HG02759 (cell line): ENCODE results near the gene DKK2.

Source experiments
- ATAC-seq: cut with Tn5 transposase; IDR thresholded peaks from one replicate; pipeline ENCODE4 v1.9.1; 2021; ENCODE audit warnings: mild to moderate bottlenecking, moderate library complexity; ENCODE audit not compliant: unreplicated experiment

DKK2 gene

DNA sequence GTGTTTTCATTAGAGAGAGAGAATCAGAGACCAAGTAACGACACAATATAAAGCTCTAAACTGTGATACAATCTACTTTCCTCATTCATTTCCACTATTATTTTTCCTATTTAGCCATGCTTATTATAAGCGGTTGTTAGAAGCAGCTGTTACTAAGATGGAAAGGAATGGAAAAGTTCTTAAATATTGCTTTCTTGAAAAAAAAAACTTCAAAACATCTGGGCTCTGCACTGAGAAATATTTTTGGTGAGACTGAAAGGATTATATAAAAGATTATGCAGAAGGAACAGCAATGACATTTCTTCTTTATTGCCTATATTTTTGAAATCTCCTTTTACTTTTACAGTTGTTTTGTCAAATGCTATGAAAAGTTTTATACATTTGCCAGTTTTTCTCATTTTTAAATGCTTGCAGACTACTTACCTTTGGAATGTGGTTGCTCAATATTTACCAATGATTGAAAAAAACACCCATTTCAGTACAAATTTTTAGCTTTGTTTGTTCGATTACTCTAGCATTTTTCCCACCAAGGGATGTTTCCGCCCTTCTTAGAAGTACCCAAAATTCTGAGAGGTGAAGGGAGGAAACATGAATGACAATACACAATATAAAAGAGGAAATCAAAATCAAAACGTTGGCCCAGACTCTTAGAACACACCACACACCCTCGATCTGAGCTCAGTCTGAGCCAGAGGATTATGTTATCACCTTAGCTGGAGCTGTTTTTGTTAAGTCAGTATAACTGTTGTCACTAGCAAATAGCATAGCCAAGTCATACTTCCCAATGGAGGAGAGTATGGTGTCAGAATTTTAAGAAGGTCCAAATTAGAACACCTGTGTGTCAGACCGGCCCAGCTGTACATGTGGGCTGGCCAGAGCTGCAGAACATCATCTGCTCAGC is 18.4 kb downstream of the DKK2 start:
- no peak for ATAC-seq

GRCh38 chr4:107011312-107011711 is 24.8 kb downstream of the DKK2 start:
- ATAC-seq, result no peak

DNA sequence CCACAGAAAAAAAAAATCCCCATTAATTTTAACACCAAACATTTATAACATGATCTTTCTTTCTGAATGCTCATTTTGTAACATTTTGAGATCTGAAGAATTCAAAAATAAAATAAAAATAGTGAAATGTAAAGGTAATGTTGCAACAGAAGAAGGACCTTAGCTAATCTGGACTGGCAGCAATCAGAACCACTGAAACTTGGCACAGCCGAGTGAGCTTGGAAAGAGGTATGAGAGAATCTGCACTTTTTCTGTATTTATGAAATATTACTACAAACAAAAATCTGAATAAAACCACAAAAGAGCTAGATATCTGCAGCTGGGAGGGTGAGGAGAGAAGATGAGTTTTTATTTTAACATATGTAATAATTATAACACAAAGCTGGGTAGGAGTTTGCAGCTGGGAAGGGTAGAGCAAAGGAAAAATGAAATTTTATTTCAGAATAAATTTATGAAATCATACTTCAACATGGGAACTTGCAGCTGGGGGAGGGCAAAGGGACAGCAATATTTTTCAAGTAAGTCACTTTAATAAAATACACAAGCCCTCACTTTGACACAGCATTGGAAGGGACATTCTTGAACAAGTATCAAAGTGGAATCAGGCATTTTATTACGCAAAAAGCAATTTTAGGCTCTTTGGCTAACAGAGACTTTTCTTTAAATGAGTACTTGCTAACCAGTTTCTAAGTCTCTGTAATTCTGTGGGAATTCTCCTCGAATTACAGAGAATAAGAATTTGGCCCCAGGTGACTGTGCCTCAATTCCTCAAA is 26.7 kb downstream of the DKK2 start:
- no peak for ATAC-seq

GRCh38 chr4:107008115-107008514 is 28.0 kb downstream of the DKK2 start:
- no peak for ATAC-seq

GRCh38 chr4:107006218-107006617 is 29.9 kb downstream of the DKK2 start:
- no peak for ATAC-seq

GRCh38 chr4:106996490-106996889 is 39.6 kb downstream of the DKK2 start:
- ATAC-seq, result no peak

DNA sequence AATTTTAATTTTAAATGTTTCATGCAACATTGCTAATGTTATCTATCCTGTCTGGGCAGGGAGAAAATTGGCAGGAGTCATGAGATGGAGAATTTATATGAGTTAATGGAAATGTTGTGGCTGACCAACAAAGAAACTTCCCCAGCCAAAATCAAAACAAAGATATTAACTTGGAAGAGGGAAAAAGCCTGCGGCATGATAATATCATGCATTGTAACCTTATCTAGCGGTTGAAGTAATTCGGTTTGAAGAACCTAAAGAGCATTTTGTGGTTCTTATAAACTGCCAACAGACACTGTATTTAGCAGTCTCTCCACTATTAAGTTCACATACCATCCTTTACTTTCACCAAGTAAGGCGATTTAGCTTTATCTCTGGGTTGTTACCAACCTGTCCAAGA is 42.3 kb downstream of the DKK2 start:
- ATAC-seq, result no peak

DNA sequence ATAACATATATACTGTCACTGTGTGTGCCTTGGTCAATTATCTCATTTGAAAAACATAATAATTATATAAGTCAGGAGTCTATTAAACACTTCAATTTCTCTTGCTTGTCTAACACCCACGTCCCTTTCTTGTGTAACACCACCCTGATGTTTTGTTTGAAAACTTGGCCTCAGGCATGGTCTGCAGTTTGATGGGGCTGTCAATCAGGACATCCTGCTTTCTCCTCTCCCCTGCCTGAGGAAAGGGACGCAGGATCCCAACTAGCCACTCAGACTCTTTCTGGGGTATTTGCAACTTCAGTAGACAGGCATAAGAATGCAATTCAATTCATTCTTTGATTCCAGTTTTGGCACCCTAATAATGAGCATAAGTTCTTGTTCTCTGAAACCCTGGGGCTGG is 48.8 kb downstream of the DKK2 start:
- no peak for ATAC-seq

- no peak for ATAC-seq
Measured at GRCh38 chr4:106986486-106986885, 49.6 kb downstream of the DKK2 start.

DNA sequence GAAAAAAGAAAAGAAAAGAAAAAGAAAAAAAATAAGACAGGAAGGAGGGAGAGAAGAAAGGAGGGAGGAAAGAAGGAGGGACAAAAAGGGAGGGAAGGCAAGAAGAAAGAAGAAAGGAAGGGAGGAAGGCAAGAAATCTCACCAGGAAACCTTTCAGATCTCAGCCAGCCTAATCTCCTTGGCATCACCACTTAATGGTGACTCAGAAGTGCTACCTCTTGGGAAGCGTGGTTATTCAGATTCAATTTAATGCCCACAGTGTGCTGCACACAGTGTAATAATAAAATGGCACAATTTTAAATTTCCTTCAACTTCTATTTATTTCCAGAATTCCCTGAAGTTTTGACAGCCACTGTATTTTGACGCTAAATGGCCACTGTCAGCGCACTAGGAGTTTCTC is 50.3 kb downstream of the DKK2 start:
- no peak for ATAC-seq

DNA sequence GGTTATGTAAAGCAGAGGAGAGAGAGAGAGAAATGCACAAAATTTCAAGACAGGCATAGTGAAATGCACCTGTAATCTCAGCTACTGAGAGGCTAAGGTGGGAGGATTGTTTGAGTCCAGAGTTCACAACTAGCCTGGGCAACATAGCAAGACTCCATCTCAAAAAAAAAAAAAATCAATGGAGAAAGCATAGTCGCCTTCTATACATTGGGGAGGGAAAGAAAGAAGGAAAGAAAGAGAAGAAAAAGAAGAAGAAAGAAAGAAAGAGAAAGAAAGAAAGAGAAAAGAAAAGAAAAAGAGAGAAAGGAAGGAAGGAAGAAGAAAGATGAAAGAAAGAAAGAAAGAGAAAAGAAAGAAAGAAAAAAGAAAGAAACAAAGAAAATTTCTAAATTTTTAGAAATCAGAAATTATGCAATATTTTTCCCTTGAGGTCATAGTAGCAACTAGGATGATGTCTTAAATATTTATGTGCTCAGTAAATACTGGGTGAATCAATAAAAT is 53.4 kb downstream of the DKK2 start:
- ATAC-seq, result no peak

- no peak for ATAC-seq
Measured at GRCh38 chr4:106981431-106981830, 54.7 kb downstream of the DKK2 start.

DNA sequence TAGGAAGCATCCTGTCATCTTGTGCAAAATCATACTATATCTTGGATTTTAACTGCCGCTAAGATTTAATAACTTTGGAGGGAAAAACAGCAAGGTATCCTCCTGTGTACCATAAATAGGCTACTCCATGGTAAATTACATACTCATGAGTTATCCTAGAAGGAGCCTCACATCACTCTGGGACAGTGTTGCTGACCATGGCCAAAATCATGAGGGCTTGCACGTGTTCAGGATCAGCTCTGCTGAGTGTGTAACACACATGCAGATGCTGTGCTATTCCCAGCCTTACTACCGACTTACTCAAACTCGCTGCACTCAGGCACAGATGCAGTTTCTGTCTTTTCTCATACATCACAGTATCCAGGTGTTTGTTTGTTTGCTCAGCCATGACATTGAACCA is 56.6 kb downstream of the DKK2 start:
- no peak for ATAC-seq

DNA sequence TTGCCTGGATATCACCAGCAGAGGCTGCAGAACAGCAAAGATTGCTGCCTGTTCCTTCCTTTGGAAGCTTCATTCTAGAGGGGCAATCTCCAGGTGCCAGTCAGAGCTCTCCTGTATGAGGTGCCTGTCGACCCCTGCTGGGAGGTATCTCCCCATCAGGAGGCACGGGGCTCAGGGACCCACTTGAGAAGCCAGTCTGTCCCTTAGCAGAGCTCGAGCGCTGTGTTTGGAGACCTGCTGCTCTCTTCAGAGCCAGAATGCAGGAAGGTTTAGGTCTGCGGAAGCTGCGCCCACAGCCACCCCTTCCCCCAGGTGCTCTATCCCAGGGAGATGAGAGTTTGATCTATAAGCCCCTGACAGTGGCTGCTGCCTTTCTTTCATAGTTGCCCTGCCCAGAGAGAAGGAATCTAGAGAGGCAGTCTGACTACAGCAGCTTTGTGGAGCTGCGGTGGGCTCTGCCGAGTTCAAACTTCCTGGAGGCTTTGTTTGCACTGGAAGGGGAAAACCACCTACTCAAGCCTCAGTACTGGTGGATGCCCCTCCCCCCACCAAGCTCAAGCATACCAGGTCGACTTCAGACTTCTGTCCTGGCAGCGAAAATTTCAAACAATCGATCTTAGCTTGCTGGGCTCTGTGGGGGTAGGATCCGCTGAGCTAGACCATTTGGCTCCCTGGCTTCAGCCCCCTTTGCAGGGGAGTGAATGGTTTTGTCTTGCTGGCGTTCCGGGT is 57.9 kb downstream of the DKK2 start:
- no peak for ATAC-seq

GRCh38 chr4:106971636-106972035 is 64.5 kb downstream of the DKK2 start:
- ATAC-seq, result no peak

DNA sequence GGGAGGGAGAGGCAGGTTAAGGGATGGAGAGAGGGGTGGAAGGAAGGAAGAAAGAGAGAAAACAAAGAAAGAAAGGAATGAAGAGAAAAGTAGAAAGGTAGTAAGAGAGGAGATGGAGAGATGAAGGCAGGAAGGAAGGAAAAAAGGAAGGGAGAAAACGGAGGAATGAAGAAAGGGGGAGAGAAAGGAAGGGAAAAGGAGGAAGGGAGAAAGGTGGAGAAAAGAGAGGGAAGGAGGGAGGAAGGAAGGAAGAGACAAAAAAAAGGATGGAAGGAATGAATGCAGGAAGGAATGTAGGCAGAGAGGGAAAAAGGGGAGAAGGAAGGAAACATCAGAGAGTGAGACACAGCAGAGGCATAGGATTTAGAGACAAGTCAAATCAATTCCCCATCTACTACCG is 68.2 kb downstream of the DKK2 start:
- no peak for ATAC-seq

DNA sequence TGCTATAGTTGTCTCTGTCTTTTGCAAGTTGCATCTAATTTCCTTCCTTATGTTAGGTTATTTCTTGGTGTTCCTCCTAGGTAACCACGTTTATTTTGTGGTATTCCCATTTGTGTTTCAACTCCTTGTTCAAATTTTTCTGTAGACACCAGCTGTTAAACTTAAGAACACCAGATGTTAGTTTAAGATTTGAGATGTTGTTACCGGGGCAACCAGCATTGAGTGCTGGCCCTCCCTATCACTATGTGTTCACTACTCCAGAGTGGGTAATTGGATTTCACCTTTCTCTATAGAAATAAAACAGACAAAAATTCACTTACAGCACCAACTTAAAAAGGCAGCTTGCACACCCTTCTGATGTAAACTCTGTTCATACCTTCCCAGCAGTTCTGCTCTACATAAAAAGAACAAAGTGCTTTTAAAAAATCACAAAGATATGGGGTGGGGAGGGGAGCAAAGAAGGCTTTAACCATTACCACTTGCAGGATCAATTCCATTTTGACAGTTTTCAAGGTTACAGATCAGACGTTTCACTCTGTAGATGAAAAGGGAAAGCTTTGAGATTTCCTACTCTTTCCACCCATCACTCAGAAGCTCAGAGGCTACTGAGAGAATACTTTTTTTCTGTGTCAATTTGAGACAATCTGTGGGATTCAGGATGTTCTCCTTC is 82.9 kb downstream of the DKK2 start:
- ATAC-seq, result no peak

GRCh38 chr4:106951891-106952290 is 84.2 kb downstream of the DKK2 start:
- ATAC-seq, result no peak

- no peak for ATAC-seq
Measured at GRCh38 chr4:106941841-106942240, 94.3 kb downstream of the DKK2 start.

GRCh38 chr4:106930522-106930921 is 105.6 kb downstream of the DKK2 start:
- ATAC-seq, result no peak

GRCh38 chr4:106929248-106929647 is 106.9 kb downstream of the DKK2 start:
- no peak for ATAC-seq
